Activated T-cell treated with anti-CD3 and anti-CD28 coated beads, Interleukin-2, amount 50 U/mL, for 4 hours (primary cell): ENCODE measurements around the gene PLEKHG5. TPM values are rescaled to one million over a fixed set of nuclear protein-coding genes. Genes with fewer than 3 reads are reported as not detected.
"Not testable (repeated sequence)": the region's sequence is repeated elsewhere in the genome, so short reads cannot be mapped to it uniquely, and the experiment has no call there.

Experiments used
- ATAC-seq, 2 donors: fragments of 200-7000 bp; cut with Tn5 transposase; one replicate each; pipeline ENCODE4 v1.10.0; 2021
- DNase-seq: peaks from one replicate; pipeline ENCODE4 v3.0.0-alpha.2; 2020
- H3K27me3 Mint-ChIP-seq: one replicate; pipeline ENCODE4 v1.8.0; 2021; ENCODE audit warnings: low read depth, mixed read lengths
- H3K36me3 Mint-ChIP-seq: one replicate; pipeline ENCODE4 v1.8.0; 2022; ENCODE audit warnings: mixed read lengths; ENCODE audit not compliant: insufficient read depth
- H3K4me1 Mint-ChIP-seq: one replicate; pipeline ENCODE4 v1.8.0; 2021; ENCODE audit warnings: low read depth, mixed read lengths
- H3K4me3 Mint-ChIP-seq: one replicate; pipeline ENCODE4 v1.8.0; 2021; ENCODE audit warnings: mild to moderate bottlenecking, moderate library complexity, mixed read lengths
- H3K9me3 Mint-ChIP-seq: one replicate; pipeline ENCODE4 v1.8.0; 2021; ENCODE audit warnings: mixed read lengths
- total RNA-seq, 3 donors: library from RNA; stranded (reverse); gene quantifications; one replicate each; pipeline ENCODE4 v1.2.1, GENCODE V29; 2021

PLEKHG5 gene
- total RNA-seq, 3 donors from 2014 or later, result 1.2 to 2.1 (median 1.4) TPM

GRCh38 chr1:6496365-6496721 is 4.9 kb upstream of the PLEKHG5 start:
- H3K4me3 Mint-ChIP-seq, result peak overlapping the region; percentile 43
- peaks cover 7% of the 10 kb centered on the region for H3K27me3 Mint-ChIP-seq
- H3K4me1 Mint-ChIP-seq, result peaks cover 25% of the 10 kb centered on the region
- no peaks in the 10 kb centered on the region for H3K9me3 Mint-ChIP-seq
- no peaks in the 10 kb centered on the region for H3K36me3 Mint-ChIP-seq
- no peak for DNase-seq
- ATAC-seq, result no peak

GRCh38 chr1:6495540-6496364 is 4.3 kb upstream of the PLEKHG5 start:
- ATAC-seq (no peak), DNase-seq (no peak)
- Mint-ChIP-seq H3K9me3 (no peaks in the 10 kb centered on the region), H3K4me1 (peaks cover 27% of the 10 kb centered on the region), H3K4me3 (peak overlapping the region; percentile 43), H3K27me3 (peaks cover 3% of the 10 kb centered on the region), H3K36me3 (no peaks in the 10 kb centered on the region)

GRCh38 chr1:6495041-6495441 is 3.6 kb upstream of the PLEKHG5 start:
- no peak for ATAC-seq
- peaks cover 27% of the 10 kb centered on the region for H3K4me1 Mint-ChIP-seq
- H3K9me3 Mint-ChIP-seq, result no peaks in the 10 kb centered on the region
- H3K27me3 Mint-ChIP-seq, result peaks cover 3% of the 10 kb centered on the region
- H3K4me3 Mint-ChIP-seq, result no peak overlapping the region
- no peak for DNase-seq
- no peaks in the 10 kb centered on the region for H3K36me3 Mint-ChIP-seq

- Mint-ChIP-seq H3K36me3 (no peaks in the 10 kb centered on the region), H3K4me1 (peaks cover 27% of the 10 kb centered on the region), H3K27me3 (peaks cover 3% of the 10 kb centered on the region), H3K4me3 (no peak overlapping the region), H3K9me3 (no peaks in the 10 kb centered on the region)
- ATAC-seq, result no peak
- no peak for DNase-seq
Observed at GRCh38 chr1:6494627-6495026, 3.2 kb upstream of the PLEKHG5 start.

- peaks cover 27% of the 10 kb centered on the region for H3K4me1 Mint-ChIP-seq
- not testable (repeated sequence) for H3K4me3 Mint-ChIP-seq, H3K36me3 Mint-ChIP-seq, H3K27me3 Mint-ChIP-seq, ATAC-seq, DNase-seq, H3K9me3 Mint-ChIP-seq
Observed at GRCh38 chr1:6493834-6494223, 2.4 kb upstream of the PLEKHG5 start.

GRCh38 chr1:6491966-6492365 is 499 bp upstream of the PLEKHG5 start:
- peaks cover 2% of the 10 kb centered on the region for H3K27me3 Mint-ChIP-seq
- H3K36me3 Mint-ChIP-seq, result no peaks in the 10 kb centered on the region
- no peak for DNase-seq
- H3K4me3 Mint-ChIP-seq, result peak overlapping the region; percentile 80
- H3K9me3 Mint-ChIP-seq, result no peaks in the 10 kb centered on the region
- ATAC-seq, result no peak
- peaks cover 19% of the 10 kb centered on the region for H3K4me1 Mint-ChIP-seq

- DNase-seq, result no peak
- Mint-ChIP-seq H3K36me3 (no peaks in the 10 kb centered on the region), H3K27me3 (peaks cover 7% of the 10 kb centered on the region), H3K4me3 (peak overlapping the region; percentile 80), H3K4me1 (peaks cover 24% of the 10 kb centered on the region), H3K9me3 (no peaks in the 10 kb centered on the region)
- ATAC-seq, result no peak
Observed at GRCh38 chr1:6491081-6491449, 402 bp downstream of the PLEKHG5 start.

- DNase-seq (peak; percentile 39), ATAC-seq (peak; percentile 68 to 69)
- peaks cover 9% of the 10 kb centered on the region for H3K27me3 Mint-ChIP-seq
- peak overlapping the region; percentile 80 for H3K4me3 Mint-ChIP-seq
- no peaks in the 10 kb centered on the region for H3K9me3 Mint-ChIP-seq
- H3K36me3 Mint-ChIP-seq, result no peaks in the 10 kb centered on the region
- H3K4me1 Mint-ChIP-seq, result peaks cover 20% of the 10 kb centered on the region
Observed at GRCh38 chr1:6490181-6491080, 1.0 kb downstream of the PLEKHG5 start.

- Mint-ChIP-seq H3K27me3 (peaks cover 9% of the 10 kb centered on the region), H3K4me3 (peak overlapping the region; percentile 80), H3K9me3 (no peaks in the 10 kb centered on the region), H3K36me3 (no peaks in the 10 kb centered on the region), H3K4me1 (peaks cover 20% of the 10 kb centered on the region)
- DNase-seq (peak; percentile 71), ATAC-seq (peak; percentile 72 to 78)
Observed at GRCh38 chr1:6489799-6490180, 1.7 kb downstream of the PLEKHG5 start.

GRCh38 chr1:6489383-6489765 is 2.1 kb downstream of the PLEKHG5 start:
- Mint-ChIP-seq H3K27me3 (peaks cover 13% of the 10 kb centered on the region), H3K4me1 (peaks cover 22% of the 10 kb centered on the region), H3K36me3 (no peaks in the 10 kb centered on the region), H3K9me3 (no peaks in the 10 kb centered on the region), H3K4me3 (peak overlapping the region; percentile 33)
- no peak for ATAC-seq
- no peak for DNase-seq

- ATAC-seq, result no peak
- Mint-ChIP-seq H3K4me1 (peaks cover 24% of the 10 kb centered on the region), H3K4me3 (no peak overlapping the region)
Observed at GRCh38 chr1:6488602-6489382, 2.7 kb downstream of the PLEKHG5 start.

GRCh38 chr1:6487804-6488484 is 3.5 kb downstream of the PLEKHG5 start:
- ATAC-seq, result no peak
- Mint-ChIP-seq H3K4me3 (no peak overlapping the region), H3K9me3 (no peaks in the 10 kb centered on the region), H3K4me1 (peaks cover 20% of the 10 kb centered on the region), H3K36me3 (no peaks in the 10 kb centered on the region), H3K27me3 (peaks cover 20% of the 10 kb centered on the region)
- DNase-seq, result no peak

More at GRCh38 chr1:6488602-6489382, 2.7 kb downstream of the PLEKHG5 start:
- Mint-ChIP-seq H3K27me3 (peaks cover 19% of the 10 kb centered on the region), H3K9me3 (no peaks in the 10 kb centered on the region), H3K36me3 (no peaks in the 10 kb centered on the region)
- DNase-seq, result no peak

- Mint-ChIP-seq H3K36me3 (no peaks in the 10 kb centered on the region), H3K4me3 (peak overlapping the region; percentile 37)
Observed at GRCh38 chr1:6486433-6487011, 4.9 kb downstream of the PLEKHG5 start.

More at GRCh38 chr1:6486433-6487011, 4.9 kb downstream of the PLEKHG5 start:
- ATAC-seq (peak; percentile 76), DNase-seq (peak; percentile 88)
- Mint-ChIP-seq H3K9me3 (no peaks in the 10 kb centered on the region), H3K27me3 (peaks cover 26% of the 10 kb centered on the region), H3K4me1 (peaks cover 16% of the 10 kb centered on the region)
